A549 (cell line): ENCODE results near the gene GAL3ST1.

Experiments
- CBX8 ChIP-seq: fragments of 200-600 bp; sonication (generic); IDR thresholded peaks from 2 replicates; pipeline ENCODE4 v1.6.1; 2016
- EHF ChIP-seq: fragments of 250-450 bp; sonication (Bioruptor Pico); IDR thresholded peaks from 2 replicates; pipeline ENCODE4 v1.5.0; 2020; ENCODE audit warnings: mild to moderate bottlenecking
- MAFK ChIP-seq: fragments of 450-650 bp; IDR thresholded peaks from 2 replicates; pipeline ENCODE4 v1.6.1; 2014; ENCODE audit not compliant: partially characterized antibody
- RAD21 ChIP-seq, 2 experiments: fragments of >200 bp in 1 of 2; sonication (Bioruptor Twin) in 1 of 2; formaldehyde crosslinking in 1 of 2; IDR thresholded peaks in 1 of 2; conservative IDR thresholded peaks in 1 of 2; 2 replicates in 1 of 2; 3 replicates in 1 of 2; pipeline ENCODE4 v1.6.1; 2012 to 2018; ENCODE audit warnings: inconsistent platforms in 1 of 2
- TF ChIP-seq, protein P1 (sequence below): fragments of >200 bp; sonication (Bioruptor Twin); formaldehyde crosslinking; IDR thresholded peaks from 3 replicates; pipeline ENCODE4 v1.5.1; 2016

GRCh38 chr22:30561402-30562189 lies 12.9 kb downstream of the GAL3ST1 start:
- TF ChIP-seq, protein P1, sequence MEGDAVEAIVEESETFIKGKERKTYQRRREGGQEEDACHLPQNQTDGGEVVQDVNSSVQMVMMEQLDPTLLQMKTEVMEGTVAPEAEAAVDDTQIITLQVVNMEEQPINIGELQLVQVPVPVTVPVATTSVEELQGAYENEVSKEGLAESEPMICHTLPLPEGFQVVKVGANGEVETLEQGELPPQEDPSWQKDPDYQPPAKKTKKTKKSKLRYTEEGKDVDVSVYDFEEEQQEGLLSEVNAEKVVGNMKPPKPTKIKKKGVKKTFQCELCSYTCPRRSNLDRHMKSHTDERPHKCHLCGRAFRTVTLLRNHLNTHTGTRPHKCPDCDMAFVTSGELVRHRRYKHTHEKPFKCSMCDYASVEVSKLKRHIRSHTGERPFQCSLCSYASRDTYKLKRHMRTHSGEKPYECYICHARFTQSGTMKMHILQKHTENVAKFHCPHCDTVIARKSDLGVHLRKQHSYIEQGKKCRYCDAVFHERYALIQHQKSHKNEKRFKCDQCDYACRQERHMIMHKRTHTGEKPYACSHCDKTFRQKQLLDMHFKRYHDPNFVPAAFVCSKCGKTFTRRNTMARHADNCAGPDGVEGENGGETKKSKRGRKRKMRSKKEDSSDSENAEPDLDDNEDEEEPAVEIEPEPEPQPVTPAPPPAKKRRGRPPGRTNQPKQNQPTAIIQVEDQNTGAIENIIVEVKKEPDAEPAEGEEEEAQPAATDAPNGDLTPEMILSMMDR: no peak
- TF ChIP-seq EHF: no peak
- TF ChIP-seq RAD21 (conservative IDR thresholded peaks at IDR 0.05 in 1 of 2, IDR thresholded peaks at IDR 0.05 in 1 of 2): no peak
- no peak for TF ChIP-seq MAFK
- TF ChIP-seq CBX8: no peak
